ENCODE measurements around the gene SMG6. TPM values are rescaled to one million over a fixed set of nuclear protein-coding genes. Genes with fewer than 3 reads are reported as not detected.

SMG6 gene
- total and polyA plus RNA-seq, 2 of the 4 experiments (the other 2 are of a cell fraction) = 16.3 to 30.3 TPM

GRCh38 chr17:2211661-2212399 is 91.8 kb downstream of the SMG6 start:
- DNase-seq (no peak), ATAC-seq (ENCODE audit: low read depth) (no peak)
- dilution Hi-C loops (cut with HindIII; ENCODE audit: low sequenced_read_pairs, unreplicated experiment) = no loop called here
- H3K18ac ChIP-seq (ENCODE audit: low read depth, low read length) = peak overlapping the region; percentile 36
- peaks cover 37 to 65% of the 10 kb centered on the region in 2 experiments for H3K79me1 ChIP-seq (ENCODE audit: low read depth in 1 of 2, low read length in 2 of 2)
- no peaks in the 10 kb centered on the region for H3K9me3 ChIP-seq (ENCODE audit: control insufficient read depth, insufficient read depth, low read length)
- no peak overlapping the region for H2AFZ ChIP-seq (replicated peaks; ENCODE audit: low read length, poor library complexity)
- peak overlapping the region; percentile 26 for H3K9ac ChIP-seq (ENCODE audit: low read depth, low read length)
- H3K4me2 ChIP-seq (ENCODE audit: low read depth, low read length) = peak overlapping the region; percentile 91
- BruUV-seq (replicated peaks) = no TSS peak
- H3K4me1 ChIP-seq (ENCODE audit: control insufficient read depth, insufficient read depth, low read length) = peaks cover 22% of the 10 kb centered on the region
- peak overlapping the region; percentile 86; the same call in 1 of the 2 replicates for H3K23ac ChIP-seq (ENCODE audit: low read depth, low read length)
- CTCF ChIA-PET = no interaction called here
- peak overlapping the region; percentile 95 for H2BK5ac ChIP-seq (ENCODE audit: low read depth, low read length, poor library complexity, severe bottlenecking)
- H4K20me1 ChIP-seq (ENCODE audit: insufficient read depth, low read length) = no peaks in the 10 kb centered on the region
- H3K56ac ChIP-seq (ENCODE audit: extremely low read depth, insufficient read depth, low read length) = no peak overlapping the region
- H3K27ac ChIP-seq (ENCODE audit: insufficient read depth, low read length) = peak overlapping the region; percentile 95
- in situ Hi-C loops (cut with MboI; ENCODE audit: low sequenced_read_pairs) = no loop called here
- peak overlapping the region; percentile 81 for H2BK20ac ChIP-seq (ENCODE audit: low read depth, low read length)
- peak overlapping the region; percentile 1 for H2AK9ac ChIP-seq (replicated peaks; ENCODE audit: low read depth, low read length, poor library complexity)
- H2BK15ac ChIP-seq (ENCODE audit: low read depth, low read length) = peak overlapping the region; percentile 49; the same call in 2 of the 3 replicates
- H3K36me3 ChIP-seq (ENCODE audit: control insufficient read depth, insufficient read depth, low read length) = peaks cover 4% of the 10 kb centered on the region
- POLR2A ChIA-PET (ENCODE audit: unreplicated experiment) = no interaction called here
- H4K8ac ChIP-seq (ENCODE audit: low read depth in 2 of 2, low read length in 2 of 2) = peak overlapping the region; percentile 47 to 97; a peak in 3 of 4 replicates
- H3K14ac ChIP-seq (replicated peaks; ENCODE audit: low read depth, low read length) = peak overlapping the region; percentile 89
- H4K5ac ChIP-seq (ENCODE audit: low read depth, low read length) = peak overlapping the region; percentile 77
- peak overlapping the region; percentile 86 for H2AK5ac ChIP-seq (ENCODE audit: low read depth, low read length)
- intact Hi-C loops (cut with micrococcal nuclease) = loop anchor here (2.0 kb wide), 2 partner anchors 19 to 31 kb away; no protein-coding TSS in a partner anchor
- H3K9me1 ChIP-seq (ENCODE audit: insufficient read depth, low read length) = peaks cover 17% of the 10 kb centered on the region
- H3K4ac ChIP-seq (ENCODE audit: low read depth, low read length) = peak overlapping the region; percentile 100
- H2BK120ac ChIP-seq (ENCODE audit: low read depth, low read length) = peak overlapping the region; percentile 85
- no peak for TF ChIP-seq SMC3 (IDR thresholded peaks at IDR 0.05; ENCODE audit: low read depth, low read length)
- TF ChIP-seq BHLHE40 (IDR thresholded peaks at IDR 0.05; ENCODE audit: low read depth, low read length) = no peak
- no peak for TF ChIP-seq RFX5 (IDR thresholded peaks at IDR 0.05; ENCODE audit: low read depth, low read length)
- no peak for TF ChIP-seq POLR2A (IDR thresholded peaks at IDR 0.05; ENCODE audit: low read depth, low read length)
- no peaks in the 10 kb centered on the region for H3K27me3 ChIP-seq (ENCODE audit: control insufficient read depth, insufficient read depth, low read length)
- peak overlapping the region; percentile 95 for H4K91ac ChIP-seq (ENCODE audit: insufficient read depth, low read depth, low read length)
- WGBS, 2 experiments (ENCODE audit: extremely low coverage in 2 of 2, insufficient read length in 1 of 2) = 58% methylated on average over 3 of the region's 6 CpGs; no CpG with 5 or more reads in 1 of the 2 experiments
- H3K4me3 ChIP-seq (ENCODE audit: insufficient read depth, low read depth, low read length) = no peak overlapping the region
